Neural progenitor cell (in vitro differentiated cells): ENCODE measurements around the gene ARHGAP4. TPM values are rescaled to one million over a fixed set of nuclear protein-coding genes. Genes with fewer than 3 reads are reported as not detected.

Experiments
- DNase-seq: peaks from one replicate; pipeline ENCODE4 v3.0.0-alpha.2; 2016; ENCODE audit warnings: low spot score
- H2AFZ ChIP-seq: fragments of 200-600 bp; sonication (generic); replicated peaks from 2 replicates; pipeline ENCODE4 v1.6.1; 2016; ENCODE audit warnings: antibody characterized with exemption
- H3F3A ChIP-seq: fragments of 200-600 bp; sonication (generic); 2 replicates; pipeline ENCODE4 v1.6.1; 2016; ENCODE audit warnings: antibody characterized with exemption, low read depth
- H3K27ac ChIP-seq: fragments of 200-600 bp; sonication (generic); 2 replicates; pipeline ENCODE4 v1.5.1; 2016; ENCODE audit warnings: mild to moderate bottlenecking
- H3K27me3 ChIP-seq: fragments of 200-600 bp; sonication (generic); 2 replicates; pipeline ENCODE4 v1.6.1; 2016; ENCODE audit warnings: mild to moderate bottlenecking, moderate library complexity
- H3K36me3 ChIP-seq: fragments of 200-600 bp; sonication (generic); 2 replicates; pipeline ENCODE4 v1.5.1; 2016
- H3K4me1 ChIP-seq: fragments of 200-600 bp; sonication (generic); 2 replicates; pipeline ENCODE4 v1.6.1; 2016; ENCODE audit warnings: mixed run types
- H3K4me2 ChIP-seq: fragments of 200-600 bp; sonication (generic); 2 replicates; pipeline ENCODE4 v1.6.1; 2016
- H3K4me3 ChIP-seq: fragments of 200-600 bp; sonication (generic); 2 replicates; pipeline ENCODE4 v1.5.1; 2016
- H3K79me2 ChIP-seq: fragments of 200-600 bp; sonication (generic); 2 replicates; pipeline ENCODE4 v1.6.1; 2016; ENCODE audit warnings: low read depth
- H3K9ac ChIP-seq: fragments of 200-600 bp; sonication (generic); 2 replicates; pipeline ENCODE4 v1.6.1; 2016
- H3K9me3 ChIP-seq: fragments of 200-600 bp; sonication (generic); 2 replicates; pipeline ENCODE4 v1.5.1; 2016; ENCODE audit warnings: low read depth
- H4K20me1 ChIP-seq: fragments of 200-600 bp; sonication (generic); 2 replicates; pipeline ENCODE4 v1.6.1; 2016; ENCODE audit warnings: low read depth
- H3K27ac Mint-ChIP-seq: 3 replicates; pipeline ENCODE4 v1.8.0; 2021; ENCODE audit warnings: mixed read lengths
- H3K27me3 Mint-ChIP-seq: 2 replicates; pipeline ENCODE4 v1.8.0; 2022; ENCODE audit warnings: low read depth, mild to moderate bottlenecking, inconsistent platforms, moderate library complexity, mixed read lengths; ENCODE audit not compliant: insufficient read depth
- H3K36me3 Mint-ChIP-seq: 3 replicates; pipeline ENCODE4 v1.8.0; 2021; ENCODE audit warnings: mixed read lengths
- H3K4me1 Mint-ChIP-seq: 3 replicates; pipeline ENCODE4 v1.8.0; 2021; ENCODE audit warnings: mixed read lengths
- H3K4me3 Mint-ChIP-seq: 3 replicates; pipeline ENCODE4 v1.8.0; 2021; ENCODE audit warnings: mild to moderate bottlenecking, moderate library complexity, mixed read lengths
- H3K9me3 Mint-ChIP-seq: 3 replicates; pipeline ENCODE4 v1.8.0; 2020; ENCODE audit warnings: mixed read lengths
- CTCF ChIP-seq: fragments of 200-600 bp; sonication (generic); IDR thresholded peaks from 2 replicates; pipeline ENCODE4 v1.5.1; 2017; ENCODE audit warnings: antibody characterized with exemption, mild to moderate bottlenecking
- EZH2 ChIP-seq: fragments of 200-600 bp; sonication (generic); IDR thresholded peaks from 2 replicates; pipeline ENCODE4 v1.6.1; 2017; ENCODE audit warnings: antibody characterized with exemption, mild to moderate bottlenecking, moderate library complexity
- EZH2phosphoT487 ChIP-seq: fragments of 200-600 bp; sonication (generic); IDR thresholded peaks from 2 replicates; pipeline ENCODE4 v1.6.1; 2017; ENCODE audit warnings: antibody characterized with exemption
- total RNA-seq: library from RNA; depleted of rRNA; stranded (reverse); fragments of >200 nt; gene quantifications from 2 replicates; pipeline ENCODE4 v1.2.3, GENCODE V29; 2015; ENCODE audit warnings: low replicate concordance

The ARHGAP4 gene
- total RNA-seq, 1 donor from 2014 or later, result 5.1 TPM

GRCh38 chrX:153973127-153974002, 47.3 kb upstream of the ARHGAP4 start:
- Mint-ChIP-seq H3K4me1 (peaks cover 36% of the 10 kb centered on the region), H3K9me3 (no peaks in the 10 kb centered on the region), H3K27ac (peak overlapping the region; percentile 98), H3K36me3 (peaks cover 4% of the 10 kb centered on the region), H3K27me3 (peaks cover 10% of the 10 kb centered on the region), H3K4me3 (peak overlapping the region; percentile 92)
- Histone ChIP-seq H3K4me1 (peaks cover 9% of the 10 kb centered on the region), H3K27me3 (no peaks in the 10 kb centered on the region), H3F3A (peaks cover 35% of the 10 kb centered on the region), H3K79me2 (peaks cover 24% of the 10 kb centered on the region), H3K9me3 (no peaks in the 10 kb centered on the region), H3K4me3 (peak overlapping the region; percentile 80), H4K20me1 (peaks cover 17% of the 10 kb centered on the region), H3K9ac (peak overlapping the region; percentile 70), H2AFZ (no peak overlapping the region), H3K4me2 (peak overlapping the region; percentile 72), H3K27ac (peak overlapping the region; percentile 100), H3K36me3 (no peaks in the 10 kb centered on the region)
- no peak for DNase-seq
- TF ChIP-seq EZH2phosphoT487 (no peak), EZH2 (no peak), CTCF (no peak)

DNA sequence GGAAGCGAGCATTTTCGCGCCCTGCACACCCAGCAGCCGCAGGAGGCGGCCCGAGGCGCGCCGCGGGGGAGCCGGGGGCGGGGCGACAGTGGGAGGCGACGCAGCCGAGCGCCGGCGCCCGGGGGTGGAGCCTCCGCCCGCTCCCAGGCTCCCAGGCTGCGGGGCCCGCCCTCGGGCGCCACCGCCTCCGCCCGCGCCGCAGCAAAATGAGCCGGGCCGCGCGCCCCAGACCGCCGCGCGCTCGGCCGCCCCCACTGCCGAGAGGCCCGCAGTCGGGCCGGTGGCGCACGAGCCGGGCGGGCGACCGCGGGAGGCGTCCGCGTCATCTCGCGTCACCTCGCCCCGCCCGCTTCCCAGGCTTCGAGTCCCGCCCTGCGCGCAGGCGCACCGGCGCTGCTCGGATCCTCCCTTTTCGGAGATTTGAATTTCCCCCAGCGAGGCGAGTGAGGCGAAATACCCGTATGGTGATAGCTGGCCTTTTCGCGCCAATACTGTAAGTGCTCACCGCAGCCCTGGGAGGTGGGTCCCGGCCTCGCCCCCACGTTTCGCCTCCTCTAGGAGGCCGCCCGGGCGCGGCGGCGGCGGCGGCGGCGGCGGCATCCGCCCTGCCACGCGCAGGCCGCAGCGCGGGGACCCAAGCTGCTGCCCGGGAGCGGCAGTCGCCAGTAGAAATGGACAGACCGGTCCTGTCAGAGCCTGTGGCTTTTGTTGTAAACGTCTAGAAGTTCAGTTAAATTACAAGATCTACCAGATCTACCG, 46.5 kb upstream of the ARHGAP4 start, which contains the start of gene TMEM187:
TSS of gene TMEM187 (plus strand) at position 387 of the 759 bp plus-strand sequence. CDS start 9,309 bp downstream, outside the sequence.
- Mint-ChIP-seq H3K27ac (peak within 1 kb of the TSS; percentile 100), H3K36me3 (peaks cover 4% of the 10 kb centered on the region), H3K27me3 (peaks cover 18% of the 10 kb centered on the region), H3K4me3 (peak within 1 kb of the TSS; percentile 100), H3K9me3 (no peaks in the 10 kb centered on the region), H3K4me1 (peaks cover 44% of the 10 kb centered on the region)
- peak within 1 kb of the TSS; percentile 100 for H3K27ac ChIP-seq
- peak within 1 kb of the TSS; percentile 80 for H3K4me3 ChIP-seq
- TF ChIP-seq EZH2phosphoT487 (no peak), CTCF (no peak), EZH2 (no peak)
- peak within 1 kb of the TSS; percentile 79 for H3K4me2 ChIP-seq
- peaks cover 25% of the 10 kb centered on the region for H4K20me1 ChIP-seq
- peaks cover 35% of the 10 kb centered on the region for H3F3A ChIP-seq
- H3K79me2 ChIP-seq, result peaks cover 32% of the 10 kb centered on the region
- H3K27me3 ChIP-seq, result no peaks in the 10 kb centered on the region
- H3K36me3 ChIP-seq, result no peaks in the 10 kb centered on the region
- H3K9ac ChIP-seq, result peak within 1 kb of the TSS; percentile 98
- H3K9me3 ChIP-seq, result no peaks in the 10 kb centered on the region
- peak within 1 kb of the TSS; percentile 73 for H2AFZ ChIP-seq
- peak; percentile 93 for DNase-seq
- peaks cover 17% of the 10 kb centered on the region for H3K4me1 ChIP-seq

DNA sequence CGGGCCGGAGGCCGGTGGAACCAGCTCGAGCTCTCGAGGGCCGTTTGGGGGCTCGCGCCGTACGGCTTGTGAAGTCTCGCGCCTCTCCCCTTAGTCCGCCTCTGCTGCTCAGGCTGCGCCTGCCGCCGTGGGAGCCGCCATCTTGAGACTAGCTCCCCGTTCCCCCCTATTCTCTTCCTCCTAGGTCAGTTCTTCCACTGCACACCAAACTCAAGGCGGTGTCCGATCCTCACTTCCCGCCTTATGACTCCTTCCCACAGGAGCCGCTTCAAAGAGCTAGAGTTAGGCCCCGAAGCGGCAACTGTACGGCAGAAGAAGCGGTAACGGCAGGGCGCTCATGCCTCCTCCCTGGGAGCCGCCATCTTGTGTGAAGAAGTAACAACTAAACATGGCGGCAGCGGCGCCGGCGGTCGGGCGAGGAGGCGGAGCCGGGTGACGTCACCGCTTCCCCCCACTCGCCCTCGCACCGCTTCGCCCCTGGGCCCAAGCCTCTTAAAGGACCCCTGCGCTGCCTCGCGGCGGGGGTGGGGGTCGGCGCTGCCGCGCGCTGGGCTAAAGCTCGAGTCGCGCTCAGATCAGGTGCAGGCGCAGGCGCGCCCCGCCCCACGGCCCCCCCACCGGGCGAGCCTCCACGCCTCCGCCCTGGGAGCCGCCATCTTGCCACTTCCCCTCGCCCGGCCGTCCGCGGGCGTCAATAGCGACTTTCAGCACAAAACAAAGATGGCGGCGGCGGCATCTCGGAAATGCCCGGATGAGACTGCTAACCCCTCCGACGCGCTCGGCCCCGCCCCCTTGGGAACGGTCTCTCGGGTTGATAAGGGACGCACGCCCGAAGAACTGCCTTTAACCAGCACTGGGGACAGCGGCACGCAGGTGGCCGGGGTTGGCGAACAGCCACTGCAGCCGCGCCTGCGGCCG, 45.6 kb upstream of the ARHGAP4 start, which contains the start of gene HCFC1:
TSS of gene HCFC1 (minus strand) at position 369 of the 918 bp plus-strand sequence. CDS start 978 bp downstream, outside the sequence.
- Histone ChIP-seq H3K4me2 (peak within 1 kb of the TSS; percentile 79), H3F3A (peaks cover 35% of the 10 kb centered on the region), H4K20me1 (peaks cover 34% of the 10 kb centered on the region), H3K79me2 (peaks cover 40% of the 10 kb centered on the region), H3K4me1 (peaks cover 21% of the 10 kb centered on the region), H3K36me3 (no peaks in the 10 kb centered on the region), H3K4me3 (peak within 1 kb of the TSS; percentile 80), H3K9me3 (no peaks in the 10 kb centered on the region), H2AFZ (peak within 1 kb of the TSS; percentile 73), H3K9ac (peak within 1 kb of the TSS; percentile 98), H3K27ac (peak within 1 kb of the TSS; percentile 100), H3K27me3 (no peaks in the 10 kb centered on the region)
- peak; percentile 95 for DNase-seq
- Mint-ChIP-seq H3K9me3 (no peaks in the 10 kb centered on the region), H3K36me3 (peaks cover 4% of the 10 kb centered on the region), H3K4me3 (peak within 1 kb of the TSS; percentile 100), H3K27ac (peak within 1 kb of the TSS; percentile 100), H3K27me3 (peaks cover 22% of the 10 kb centered on the region), H3K4me1 (peaks cover 49% of the 10 kb centered on the region)
- no peak for TF ChIP-seq CTCF
- TF ChIP-seq EZH2, result no peak
- no peak for TF ChIP-seq EZH2phosphoT487
